PFSK-1 (cell line): ENCODE results near the gene DGKK.

ENCODE experiments used
- FOXP2 ChIP-seq: optimal IDR thresholded peaks from 2 replicates; pipeline ENCODE3; 2011; ENCODE audit warnings: borderline replicate concordance, control low read depth, inconsistent platforms; ENCODE audit not compliant: insufficient read depth; ENCODE audit errors: extremely low read length, extremely low read depth
- POLR2AphosphoS5 ChIP-seq: IDR thresholded peaks from 2 replicates; pipeline ENCODE4 v1.6.1; 2012; ENCODE audit warnings: low read depth, mild to moderate bottlenecking, control low read depth, low read length, moderate library complexity
- REST ChIP-seq, 2 experiments: IDR thresholded peaks; 2 replicates each; pipeline versions ENCODE4 v1.6.1 to v1.8.0; 2011 to 2012; ENCODE audit warnings: low read depth in 2 of 2, low read length in 2 of 2, control low read depth in 1 of 2, inconsistent platforms in 1 of 2, mild to moderate bottlenecking in 1 of 2, moderate library complexity in 1 of 2; ENCODE audit not compliant: insufficient read depth in 1 of 2
- SIN3A ChIP-seq: IDR thresholded peaks from 2 replicates; pipeline ENCODE4 v1.6.1; 2012; ENCODE audit warnings: mild to moderate bottlenecking, low read length, moderate library complexity, borderline replicate concordance; ENCODE audit not compliant: insufficient read depth
- TAF1 ChIP-seq: IDR thresholded peaks from 2 replicates; pipeline ENCODE4 v1.6.1; 2012; ENCODE audit warnings: low read length, control low read depth, borderline replicate concordance; ENCODE audit not compliant: insufficient read depth

Gene DGKK

GRCh38 chrX:50432829-50433289 is 37.8 kb downstream of the DGKK start:
- TF ChIP-seq POLR2AphosphoS5 (no peak), REST (IDR thresholded peaks at IDR 0.05; ENCODE audit: insufficient read depth in 1 of 2, low read depth in 2 of 2, low read length in 2 of 2) (no peak), SIN3A (no peak), TAF1 (no peak), FOXP2 (no peak)

- TF ChIP-seq FOXP2 (no peak), POLR2AphosphoS5 (no peak), SIN3A (no peak), TAF1 (no peak), REST (IDR thresholded peaks at IDR 0.05; ENCODE audit: insufficient read depth in 1 of 2, low read depth in 2 of 2, low read length in 2 of 2) (no peak)
Measured at GRCh38 chrX:50431623-50432022, 39.0 kb downstream of the DGKK start.

GRCh38 chrX:50430917-50431575 is 39.6 kb downstream of the DGKK start:
- TF ChIP-seq TAF1 (no peak), SIN3A (no peak), POLR2AphosphoS5 (no peak), FOXP2 (no peak), REST (IDR thresholded peaks at IDR 0.05; ENCODE audit: insufficient read depth in 1 of 2, low read depth in 2 of 2, low read length in 2 of 2) (no peak)

GRCh38 chrX:50428174-50428573 is 42.5 kb downstream of the DGKK start:
- TF ChIP-seq FOXP2 (no peak), POLR2AphosphoS5 (no peak), REST (IDR thresholded peaks at IDR 0.05; ENCODE audit: insufficient read depth in 1 of 2, low read depth in 2 of 2, low read length in 2 of 2) (no peak), TAF1 (no peak), SIN3A (no peak)
